H9 (cell line): ENCODE results near the gene EIF4H. TPM values are rescaled to one million over a fixed set of nuclear protein-coding genes. Genes with fewer than 3 reads are reported as not detected.

Experiments
- DNase-seq: peaks from one replicate; pipeline ENCODE4 v3.0.0-alpha.2; 2017
- H2AFZ ChIP-seq: one replicate; pipeline ENCODE4 v1.6.1; 2013; ENCODE audit warnings: mild to moderate bottlenecking, low read length, control low read depth, moderate library complexity
- H2AK5ac ChIP-seq: 2 replicates; pipeline ENCODE4 v1.6.1; 2013; ENCODE audit warnings: low read length, control low read depth, mixed read lengths; ENCODE audit not compliant: insufficient read length
- H2BK120ac ChIP-seq: one replicate; pipeline ENCODE4 v1.6.1; 2013; ENCODE audit warnings: low read depth, mild to moderate bottlenecking, low read length, control low read depth, inconsistent platforms; ENCODE audit not compliant: poor library complexity, severe bottlenecking
- H2BK12ac ChIP-seq: 2 replicates; pipeline ENCODE4 v1.6.1; 2013; ENCODE audit warnings: low read length, control low read depth, mixed read lengths, low read depth; ENCODE audit not compliant: insufficient read length
- H2BK15ac ChIP-seq: 2 replicates; pipeline ENCODE4 v1.6.1; 2013; ENCODE audit warnings: low read depth, low read length, control low read depth
- H2BK20ac ChIP-seq: one replicate; pipeline ENCODE4 v1.6.1; 2013; ENCODE audit warnings: low read depth, mild to moderate bottlenecking, low read length, control low read depth, inconsistent platforms; ENCODE audit not compliant: poor library complexity, severe bottlenecking
- H2BK5ac ChIP-seq: 2 replicates; pipeline ENCODE4 v1.6.1; 2013; ENCODE audit warnings: low read length, control low read depth, mixed read lengths; ENCODE audit not compliant: insufficient read length
- H3K14ac ChIP-seq: 2 replicates; pipeline ENCODE4 v1.6.1; 2013; ENCODE audit warnings: low read length, control low read depth; ENCODE audit not compliant: insufficient read depth
- H3K18ac ChIP-seq: 2 replicates; pipeline ENCODE4 v1.6.1; 2013; ENCODE audit warnings: low read depth, mild to moderate bottlenecking, mixed read lengths, low read length, control low read depth; ENCODE audit not compliant: insufficient read length
- H3K23ac ChIP-seq: 2 replicates; pipeline ENCODE4 v1.6.1; 2013; ENCODE audit warnings: low read length, control low read depth, mixed read lengths, low read depth; ENCODE audit not compliant: insufficient read length
- H3K23me2 ChIP-seq: 2 replicates; pipeline ENCODE4 v1.6.1; 2013; ENCODE audit warnings: low read depth, mild to moderate bottlenecking, mixed read lengths, low read length, control low read depth; ENCODE audit not compliant: insufficient read length, poor library complexity, severe bottlenecking
- H3K27ac ChIP-seq: 2 replicates; pipeline ENCODE4 v1.5.1; 2013; ENCODE audit warnings: low read length, control low read depth, mixed read lengths, low read depth; ENCODE audit not compliant: insufficient read length
- H3K27me3 ChIP-seq: 2 replicates; pipeline ENCODE4 v1.6.1; 2013; ENCODE audit warnings: low read length, control low read depth, inconsistent platforms; ENCODE audit not compliant: insufficient read depth
- H3K4ac ChIP-seq: 2 replicates; pipeline ENCODE4 v1.6.1; 2013; ENCODE audit warnings: low read depth, mild to moderate bottlenecking, control low read depth, inconsistent platforms, low read length, moderate library complexity
- H3K4me1 ChIP-seq: 2 replicates; pipeline ENCODE4 v1.6.1; 2013; ENCODE audit warnings: low read length, control low read depth, inconsistent platforms; ENCODE audit not compliant: insufficient read depth
- H3K4me2 ChIP-seq: 2 replicates; pipeline ENCODE4 v1.6.1; 2013; ENCODE audit warnings: low read length, control low read depth, mixed read lengths; ENCODE audit not compliant: insufficient read length, insufficient read depth
- H3K56ac ChIP-seq: 2 replicates; pipeline ENCODE4 v1.6.1; 2013; ENCODE audit warnings: low read depth, mild to moderate bottlenecking, mixed read lengths, low read length, control low read depth; ENCODE audit not compliant: insufficient read length
- H3K79me1 ChIP-seq: 2 replicates; pipeline ENCODE4 v1.6.1; 2013; ENCODE audit warnings: low read depth, mild to moderate bottlenecking, moderate library complexity, low read length, control low read depth, inconsistent platforms; ENCODE audit not compliant: insufficient read depth, poor library complexity, severe bottlenecking
- H3K79me2 ChIP-seq: 2 replicates; pipeline ENCODE4 v1.6.1; 2013; ENCODE audit warnings: low read length, control low read depth, inconsistent platforms; ENCODE audit not compliant: insufficient read depth
- H3K9ac ChIP-seq: 2 replicates; pipeline ENCODE4 v1.6.1; 2013; ENCODE audit warnings: low read length, control low read depth, mixed read lengths; ENCODE audit not compliant: insufficient read length; ENCODE audit errors: extremely low read depth
- H3K9me3 ChIP-seq: one replicate; pipeline ENCODE4 v1.6.1; 2013; ENCODE audit warnings: low read depth, low read length, inconsistent platforms; ENCODE audit not compliant: control insufficient read depth
- H3T11ph ChIP-seq: one replicate; pipeline ENCODE4 v1.6.1; 2013; ENCODE audit warnings: mild to moderate bottlenecking, low read length, control low read depth, inconsistent platforms
- H4K20me1 ChIP-seq: one replicate; pipeline ENCODE4 v1.6.1; 2013; ENCODE audit not compliant: control insufficient read depth, insufficient read length, insufficient read depth
- H4K5ac ChIP-seq: 2 replicates; pipeline ENCODE4 v1.6.1; 2013; ENCODE audit warnings: low read depth, mild to moderate bottlenecking, mixed read lengths, low read length, control low read depth; ENCODE audit not compliant: insufficient read length
- H4K8ac ChIP-seq: replicated peaks from 2 replicates; pipeline ENCODE4 v1.6.1; 2013; ENCODE audit warnings: low read length, control low read depth, mixed read lengths, low read depth; ENCODE audit not compliant: insufficient read length
- H4K91ac ChIP-seq: 2 replicates; pipeline ENCODE4 v1.6.1; 2013; ENCODE audit warnings: low read depth, mild to moderate bottlenecking, moderate library complexity, mixed read lengths, low read length, control low read depth; ENCODE audit not compliant: insufficient read length
- H3K27ac Mint-ChIP-seq, 3 experiments: 2 replicates in 2 of 3; 3 replicates in 1 of 3; pipeline ENCODE4 v1.8.0; 2020 to 2021; ENCODE audit warnings: mixed read lengths in 3 of 3, mild to moderate bottlenecking in 1 of 3, moderate library complexity in 1 of 3
- H3K27me3 Mint-ChIP-seq: 2 replicates; pipeline ENCODE4 v1.8.0; 2021; ENCODE audit warnings: low read depth, mild to moderate bottlenecking, moderate library complexity, mixed read lengths
- H3K36me3 Mint-ChIP-seq, 3 experiments: 2 replicates in 2 of 3; 3 replicates in 1 of 3; pipeline ENCODE4 v1.8.0; 2020 to 2021; ENCODE audit warnings: low read depth in 3 of 3, mixed read lengths in 3 of 3; ENCODE audit not compliant: insufficient read depth in 1 of 3
- H3K4me1 Mint-ChIP-seq, 2 experiments: 2 replicates each; pipeline ENCODE4 v1.8.0; 2020; ENCODE audit warnings: mixed read lengths in 2 of 2
- H3K4me3 Mint-ChIP-seq, 2 experiments: 2 replicates in 1 of 2; 3 replicates in 1 of 2; pipeline ENCODE4 v1.8.0; 2020 to 2021; ENCODE audit warnings: mild to moderate bottlenecking in 2 of 2, mixed read lengths in 2 of 2, moderate library complexity in 1 of 2
- H3K9me3 Mint-ChIP-seq, 2 experiments: 2 replicates in 1 of 2; 3 replicates in 1 of 2; pipeline ENCODE4 v1.8.0; 2020; ENCODE audit warnings: mild to moderate bottlenecking in 2 of 2, mixed read lengths in 2 of 2, moderate library complexity in 1 of 2
- WGBS: extraction: QIAGEN DNeasy Blood & Tissue Kit; methylation state at CpG from one replicate; pipeline ENCODE4 v1.1.7; 2013; ENCODE audit warnings: missing lambda C conversion rate, low lambda C conversion rate, mixed read lengths; ENCODE audit not compliant: insufficient read length; ENCODE audit errors: extremely low coverage; 5-methylcytosine and 5-hydroxymethylcytosine counted together
- total RNA-seq: library from RNA; stranded (reverse); gene quantifications from 2 replicates; pipeline ENCODE4 v1.2.1, GENCODE V29; 2021
- TF ChIP-seq, protein P1 (sequence below): fragments of 200-600 bp; sonication (generic); conservative IDR thresholded peaks from 3 replicates; pipeline ENCODE4 v1.8.0; 2021; ENCODE audit warnings: antibody characterized with exemption, mild to moderate bottlenecking

EIF4H gene
- total RNA-seq, 1 experiment from 2014 or later = 363 TPM

DNA sequence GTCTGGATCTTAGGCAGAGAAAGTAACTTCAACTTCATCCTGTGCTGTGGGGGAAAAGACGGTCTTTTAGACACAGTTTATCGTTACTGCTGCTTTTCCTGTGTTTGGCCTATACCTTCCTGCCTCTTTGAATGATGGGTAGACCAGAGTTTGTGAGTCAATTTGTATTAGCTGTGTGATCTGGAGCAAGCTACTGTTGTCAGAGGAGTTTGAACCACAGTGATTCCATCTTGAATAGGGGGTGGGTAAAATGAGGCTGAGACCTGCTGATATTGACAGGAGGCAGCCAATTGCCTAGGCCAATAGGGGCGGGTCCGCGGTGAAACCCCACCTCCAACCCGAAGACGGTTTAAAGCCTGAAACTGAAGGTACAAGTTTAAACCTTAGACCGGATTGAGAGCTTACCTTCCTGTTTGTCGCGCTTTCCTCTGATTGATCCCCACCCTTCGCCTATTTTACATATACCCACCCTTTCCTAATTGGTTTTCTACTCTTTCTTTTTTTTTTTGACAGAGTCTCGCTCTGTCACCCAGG is 35.8 kb upstream of the EIF4H start:
- Mint-ChIP-seq H3K4me3 (peak overlapping the region; percentile 58 to 73), H3K36me3 (no peaks in the 10 kb centered on the region; a peak in 1 of 7 replicates), H3K9me3 (no peaks in the 10 kb centered on the region), H3K4me1 (peaks cover 35 to 37% of the 10 kb centered on the region in 2 experiments), H3K27me3 (peaks cover 4% of the 10 kb centered on the region), H3K27ac (peak overlapping the region; percentile 52 to 91 (median 77))
- H3K23ac ChIP-seq = no peak overlapping the region
- TF ChIP-seq, protein P1, sequence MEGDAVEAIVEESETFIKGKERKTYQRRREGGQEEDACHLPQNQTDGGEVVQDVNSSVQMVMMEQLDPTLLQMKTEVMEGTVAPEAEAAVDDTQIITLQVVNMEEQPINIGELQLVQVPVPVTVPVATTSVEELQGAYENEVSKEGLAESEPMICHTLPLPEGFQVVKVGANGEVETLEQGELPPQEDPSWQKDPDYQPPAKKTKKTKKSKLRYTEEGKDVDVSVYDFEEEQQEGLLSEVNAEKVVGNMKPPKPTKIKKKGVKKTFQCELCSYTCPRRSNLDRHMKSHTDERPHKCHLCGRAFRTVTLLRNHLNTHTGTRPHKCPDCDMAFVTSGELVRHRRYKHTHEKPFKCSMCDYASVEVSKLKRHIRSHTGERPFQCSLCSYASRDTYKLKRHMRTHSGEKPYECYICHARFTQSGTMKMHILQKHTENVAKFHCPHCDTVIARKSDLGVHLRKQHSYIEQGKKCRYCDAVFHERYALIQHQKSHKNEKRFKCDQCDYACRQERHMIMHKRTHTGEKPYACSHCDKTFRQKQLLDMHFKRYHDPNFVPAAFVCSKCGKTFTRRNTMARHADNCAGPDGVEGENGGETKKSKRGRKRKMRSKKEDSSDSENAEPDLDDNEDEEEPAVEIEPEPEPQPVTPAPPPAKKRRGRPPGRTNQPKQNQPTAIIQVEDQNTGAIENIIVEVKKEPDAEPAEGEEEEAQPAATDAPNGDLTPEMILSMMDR = no peak
- no peak overlapping the region for H3K56ac ChIP-seq
- no peaks in the 10 kb centered on the region for H3K23me2 ChIP-seq
- no peak overlapping the region for H2BK5ac ChIP-seq
- H3K4me2 ChIP-seq = peak overlapping the region; percentile 17
- H3T11ph ChIP-seq = no peak overlapping the region
- no peak overlapping the region for H4K5ac ChIP-seq
- no peak overlapping the region for H3K4ac ChIP-seq
- H3K9me3 ChIP-seq = no peaks in the 10 kb centered on the region
- no peaks in the 10 kb centered on the region for H3K79me2 ChIP-seq
- H4K8ac ChIP-seq = no peak overlapping the region
- H2AK5ac ChIP-seq = no peak overlapping the region
- no peak overlapping the region for H3K27ac ChIP-seq
- no peak overlapping the region for H3K14ac ChIP-seq
- H2BK15ac ChIP-seq = no peak overlapping the region
- no peaks in the 10 kb centered on the region for H4K20me1 ChIP-seq
- no peak overlapping the region for H4K91ac ChIP-seq
- no CpG with 5 or more reads among the region's 12 CpGs for WGBS
- no peak overlapping the region for H2BK20ac ChIP-seq
- no peak overlapping the region for H3K18ac ChIP-seq
- H3K27me3 ChIP-seq = no peaks in the 10 kb centered on the region
- no peak overlapping the region for H2AFZ ChIP-seq
- H3K79me1 ChIP-seq = no peaks in the 10 kb centered on the region
- H3K9ac ChIP-seq = no peak overlapping the region
- peak; percentile 84 for DNase-seq
- H3K4me1 ChIP-seq = peaks cover 3% of the 10 kb centered on the region; the same call in 1 of the 2 replicates
- no peak overlapping the region for H2BK12ac ChIP-seq
- no peak overlapping the region for H2BK120ac ChIP-seq
